GM12892 (cell line): Measurements from ENCODE around the gene KCNH1.
"Not testable (repeated sequence)": the region's sequence is repeated elsewhere in the genome, so short reads cannot be mapped to it uniquely, and the experiment has no call there.

Experiments
- POLR2A ChIP-seq: IDR thresholded peaks from 2 replicates; pipeline ENCODE4 v1.6.1; 2011; ENCODE audit warnings: low read depth, low read length, control low read depth
- POLR2AphosphoS5 ChIP-seq: IDR thresholded peaks from 2 replicates; pipeline ENCODE4 v1.6.1; 2011; ENCODE audit warnings: low read depth, low read length, control low read depth
- TAF1 ChIP-seq: IDR thresholded peaks from 2 replicates; pipeline ENCODE4 v1.6.1; 2011; ENCODE audit warnings: low read depth, mild to moderate bottlenecking, control low read depth, low read length, borderline replicate concordance

DNA sequence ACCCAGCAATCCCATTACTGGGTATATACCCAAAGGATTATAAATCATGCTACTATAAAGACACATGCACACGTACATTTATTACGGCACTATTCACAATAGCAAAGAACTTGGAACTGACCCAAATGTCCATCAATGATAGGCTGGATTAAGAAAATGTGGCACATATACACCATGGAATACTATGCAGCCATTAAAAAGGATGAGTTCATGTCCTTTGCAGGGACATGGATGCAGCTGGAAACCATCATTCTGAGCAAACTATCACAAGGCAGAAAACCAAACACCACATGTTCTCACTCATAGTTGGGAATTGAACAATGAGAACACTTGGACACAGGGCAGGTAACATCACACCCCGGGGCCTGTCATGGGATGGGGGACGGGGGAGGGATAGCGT, 52.5 kb downstream of the KCNH1 start:
- TF ChIP-seq POLR2A, POLR2AphosphoS5, TAF1: not testable (repeated sequence)
